GM21576 (cell line): ENCODE measurements around the gene HOGA1.

Experiments used
- ATAC-seq: cut with Tn5 transposase; IDR thresholded peaks from one replicate; pipeline ENCODE4 v1.9.1; 2021; ENCODE audit warnings: mild to moderate bottlenecking, moderate library complexity; ENCODE audit not compliant: unreplicated experiment

Gene HOGA1

GRCh38 chr10:97584060-97584797, at the start of gene HOGA1:
Gene HOGA1 (plus strand): TSS chr10:97584389. CDS start chr10:97584704, 315 bp downstream.
- no peak for ATAC-seq

GRCh38 chr10:97534746-97535367, 49.3 kb upstream of the HOGA1 start:
- ATAC-seq: no peak

GRCh38 chr10:97537186-97537869, 46.9 kb upstream of the HOGA1 start:
- ATAC-seq: no peak

GRCh38 chr10:97538411-97538810, 45.8 kb upstream of the HOGA1 start:
- no peak for ATAC-seq

GRCh38 chr10:97538839-97539238, 45.4 kb upstream of the HOGA1 start:
- no peak for ATAC-seq

GRCh38 chr10:97539523-97540200, 44.5 kb upstream of the HOGA1 start:
- ATAC-seq: no peak

- no peak for ATAC-seq
Observed at GRCh38 chr10:97540669-97541500, 43.3 kb upstream of the HOGA1 start.

GRCh38 chr10:97542169-97543024, 41.8 kb upstream of the HOGA1 start:
- no peak for ATAC-seq

GRCh38 chr10:97543025-97543546, 41.1 kb upstream of the HOGA1 start:
- ATAC-seq: no peak

GRCh38 chr10:97546456-97547270, 37.5 kb upstream of the HOGA1 start:
- ATAC-seq: no peak

GRCh38 chr10:97547271-97547600, 37.0 kb upstream of the HOGA1 start:
- no peak for ATAC-seq

GRCh38 chr10:97547962-97548361, 36.2 kb upstream of the HOGA1 start:
- no peak for ATAC-seq

GRCh38 chr10:97548828-97549455, 35.2 kb upstream of the HOGA1 start:
- no peak for ATAC-seq

- no peak for ATAC-seq
Observed at GRCh38 chr10:97549587-97550322, 34.4 kb upstream of the HOGA1 start.

GRCh38 chr10:97550336-97551149, 33.6 kb upstream of the HOGA1 start:
- no peak for ATAC-seq

GRCh38 chr10:97551271-97551670, 32.9 kb upstream of the HOGA1 start:
- ATAC-seq: no peak

GRCh38 chr10:97553575-97554031, 30.6 kb upstream of the HOGA1 start:
- peak; percentile 76 for ATAC-seq
